HG02970 (cell line): Measurements from ENCODE around the gene SLC25A22.
A peak's percentile ranks its signal among the peaks of the same experiment; 100 is the strongest.

Source experiments
- ATAC-seq: cut with Tn5 transposase; IDR thresholded peaks from one replicate; pipeline ENCODE4 v1.9.1; 2021; ENCODE audit warnings: mild to moderate bottlenecking, moderate library complexity, moderate number of reproducible peaks; ENCODE audit not compliant: unreplicated experiment, low FRiP score

The SLC25A22 gene

DNA sequence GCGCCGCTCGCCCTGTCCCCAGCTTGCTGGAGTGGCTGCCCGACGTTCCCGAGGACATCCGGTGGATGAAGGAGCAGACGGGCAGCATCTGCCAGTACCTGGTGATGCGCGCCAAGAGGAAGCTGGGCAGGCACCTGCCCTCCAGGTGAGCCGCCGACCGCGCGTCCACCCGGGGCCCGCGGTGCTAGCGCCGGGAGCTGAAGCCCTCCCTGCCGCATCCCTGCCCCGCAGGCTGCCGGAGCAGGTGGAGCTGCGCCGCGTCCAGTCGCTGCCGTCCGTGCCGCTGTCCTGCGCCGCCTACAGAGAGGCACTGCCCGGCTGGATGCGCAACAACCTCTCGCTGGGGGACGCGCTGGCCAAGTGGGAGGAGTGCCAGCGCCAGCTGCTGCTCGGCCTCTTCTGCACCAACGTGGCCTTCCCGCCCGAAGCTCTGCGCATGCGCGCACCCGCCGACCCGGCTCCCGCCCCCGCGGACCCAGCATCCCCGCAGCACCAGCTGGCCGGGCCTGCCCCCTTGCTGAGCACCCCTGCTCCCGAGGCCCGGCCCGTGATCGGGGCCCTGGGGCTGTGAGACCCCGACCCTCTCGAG, 26.3 kb upstream of the SLC25A22 start:
- no peak for ATAC-seq

DNA sequence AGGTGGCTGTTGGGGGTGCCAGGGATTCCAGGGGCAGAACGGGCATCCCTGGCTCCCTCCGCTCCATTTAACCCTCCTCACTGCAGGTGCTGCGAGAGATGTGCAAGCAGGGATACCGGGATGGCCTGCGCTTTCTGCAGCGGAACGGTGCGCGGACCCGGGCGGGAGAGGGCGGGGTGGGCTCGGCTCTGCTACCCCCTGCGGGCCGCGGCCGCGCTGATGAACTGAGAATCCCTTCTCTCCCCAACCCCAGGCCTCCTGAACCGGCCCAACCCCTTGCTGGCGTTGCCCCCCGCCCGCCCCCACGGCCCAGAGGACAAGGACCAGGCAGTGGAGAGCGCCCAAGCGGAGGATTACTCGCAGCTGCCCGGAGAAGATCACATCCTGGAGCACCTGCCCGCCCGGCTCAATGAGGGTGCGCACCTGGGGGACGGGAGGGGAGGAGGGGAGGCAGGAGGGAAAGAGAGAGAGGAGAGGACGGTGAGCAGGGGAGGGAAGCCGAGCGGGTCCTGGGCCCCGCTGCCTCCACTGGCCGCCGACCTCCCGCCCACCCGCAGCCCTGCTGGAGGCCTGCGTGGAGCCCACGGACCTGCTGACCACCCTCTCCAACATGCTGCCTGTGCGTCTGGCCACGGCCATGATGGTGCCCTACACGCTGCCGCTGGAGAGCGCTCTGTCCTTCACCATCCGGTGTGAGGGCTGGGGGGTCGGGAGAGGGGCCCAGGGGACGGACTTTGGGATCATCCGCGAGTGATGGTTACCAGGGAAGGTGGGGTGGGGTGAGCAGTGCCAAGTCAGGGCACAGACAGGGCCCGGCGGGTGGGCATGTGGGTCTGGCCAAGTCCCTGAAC, 25.6 kb upstream of the SLC25A22 start:
- ATAC-seq = no peak

DNA sequence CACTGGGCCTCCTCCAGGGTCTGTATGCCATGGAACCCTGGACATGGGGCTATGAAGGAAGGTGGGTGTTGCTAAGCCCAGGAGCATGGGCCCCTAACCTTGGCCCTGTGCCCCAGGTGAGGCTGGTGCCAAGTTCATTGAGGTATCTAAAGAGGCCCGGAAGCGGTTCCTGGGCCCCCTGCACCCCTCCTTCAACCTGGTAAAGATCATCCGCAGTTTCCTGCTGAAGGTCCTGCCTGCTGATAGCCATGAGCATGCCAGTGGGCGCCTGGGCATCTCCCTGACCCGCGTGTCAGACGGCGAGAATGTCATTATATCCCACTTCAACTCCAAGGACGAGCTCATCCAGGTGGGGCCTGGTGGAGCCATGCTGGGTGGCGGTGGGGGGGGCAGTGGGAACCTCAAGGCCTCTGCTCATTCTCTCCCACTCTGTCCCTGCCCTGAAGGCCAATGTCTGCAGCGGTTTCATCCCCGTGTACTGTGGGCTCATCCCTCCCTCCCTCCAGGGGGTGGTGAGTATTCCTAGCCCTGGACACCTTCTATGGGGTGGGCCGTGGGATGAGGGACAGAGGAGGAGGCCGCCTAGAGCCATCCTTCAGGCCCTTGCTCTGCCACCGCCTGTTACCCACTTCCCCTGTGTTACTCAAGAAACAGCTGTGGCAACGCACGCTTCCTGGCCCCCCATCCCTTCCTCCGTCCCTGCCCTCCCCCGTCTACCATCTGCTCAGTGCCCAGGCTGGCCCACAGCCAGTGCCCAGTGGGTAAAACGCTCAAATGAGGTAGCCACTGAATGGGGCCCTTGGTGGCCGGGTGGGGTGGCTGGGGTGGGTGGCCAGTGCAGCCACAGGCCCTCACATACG, 23.7 kb upstream of the SLC25A22 start:
- ATAC-seq = no peak

GRCh38 chr11:820655-821511, 22.8 kb upstream of the SLC25A22 start:
- ATAC-seq = no peak

GRCh38 chr11:819943-820649, 22.0 kb upstream of the SLC25A22 start:
- ATAC-seq = peak; percentile 48

DNA sequence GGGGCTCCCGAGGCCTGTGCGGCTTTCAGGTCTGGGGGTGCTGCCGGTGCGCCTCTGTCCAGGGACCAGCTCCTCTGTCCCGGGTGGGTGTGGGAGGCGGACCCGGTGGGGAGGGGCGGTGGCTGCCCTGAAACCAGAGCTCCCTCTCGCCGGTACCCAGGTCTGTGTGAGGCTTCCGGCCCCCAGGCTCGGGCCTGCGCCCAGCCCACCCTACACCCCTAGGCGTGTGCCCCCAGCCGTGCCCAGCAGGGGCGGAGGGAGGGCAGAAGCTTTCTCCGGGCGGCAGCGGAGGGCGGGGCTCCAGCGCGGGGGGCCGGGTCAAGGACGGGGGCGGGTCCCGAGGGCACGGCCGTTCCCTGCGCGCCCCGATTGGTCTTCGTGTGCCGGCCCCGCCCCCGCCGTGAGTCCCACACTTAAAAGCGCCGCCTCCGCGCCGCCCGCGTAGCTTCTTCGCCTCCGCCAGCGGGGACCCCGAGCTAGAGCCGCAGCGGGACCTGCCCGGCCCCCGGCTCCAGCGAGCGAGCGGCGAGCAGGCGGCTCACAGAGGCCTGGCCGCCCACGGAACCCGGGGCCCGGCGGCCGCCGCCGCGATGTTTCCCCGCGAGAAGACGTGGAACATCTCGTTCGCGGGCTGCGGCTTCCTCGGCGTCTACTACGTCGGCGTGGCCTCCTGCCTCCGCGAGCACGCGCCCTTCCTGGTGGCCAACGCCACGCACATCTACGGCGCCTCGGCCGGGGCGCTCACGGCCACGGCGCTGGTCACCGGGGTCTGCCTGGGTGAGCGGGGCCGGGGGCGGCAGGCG, 21.2 kb upstream of the SLC25A22 start:
- ATAC-seq = peak; percentile 63

DNA sequence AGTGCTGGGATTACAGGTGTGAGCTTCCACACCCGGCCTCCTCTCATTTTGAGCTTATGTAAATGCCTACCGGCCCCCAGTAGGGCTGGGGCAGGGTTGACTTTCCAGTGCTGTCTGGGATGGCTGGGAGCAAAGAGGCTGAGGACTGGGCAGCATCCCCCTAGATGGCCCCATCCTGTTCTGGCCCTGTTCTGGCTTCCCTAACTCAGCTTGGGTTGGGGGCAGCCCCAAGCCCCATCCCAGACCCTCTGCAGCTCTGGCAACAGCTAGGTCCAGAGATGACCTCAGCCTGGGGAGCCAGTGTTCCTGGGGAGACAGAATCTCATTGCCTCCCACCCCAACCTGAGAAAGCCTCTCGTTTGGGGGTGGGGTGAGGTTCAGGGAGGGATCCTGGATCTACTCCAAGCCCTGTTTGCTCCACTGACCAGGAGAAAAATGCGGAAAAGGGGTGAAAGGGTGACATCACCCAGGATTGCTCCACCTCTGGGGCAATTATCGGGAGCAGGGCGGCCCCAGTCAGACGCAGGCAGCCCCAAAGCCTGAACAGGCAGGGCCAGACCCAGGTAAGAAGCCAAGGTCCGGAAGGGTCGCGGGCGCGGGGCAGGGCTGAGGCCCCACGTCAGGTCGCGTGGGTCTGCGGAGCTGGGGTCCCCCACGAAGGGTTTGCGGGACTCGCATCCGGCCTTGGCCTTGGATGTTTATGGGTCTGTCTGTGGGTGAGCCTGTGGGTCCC, 20.5 kb upstream of the SLC25A22 start, which contains the start of gene PNPLA2:
Gene PNPLA2, plus strand, starts transcription at position 519 of the 733 bp plus-strand sequence. CDS start 805 bp downstream, outside the sequence.
- no peak for ATAC-seq

GRCh38 chr11:816433-816779, 18.3 kb upstream of the SLC25A22 start:
- no peak for ATAC-seq

- no peak for ATAC-seq
These were observed 17.8 kb upstream of the SLC25A22 start for GRCh38 chr11:815675-816432.

DNA sequence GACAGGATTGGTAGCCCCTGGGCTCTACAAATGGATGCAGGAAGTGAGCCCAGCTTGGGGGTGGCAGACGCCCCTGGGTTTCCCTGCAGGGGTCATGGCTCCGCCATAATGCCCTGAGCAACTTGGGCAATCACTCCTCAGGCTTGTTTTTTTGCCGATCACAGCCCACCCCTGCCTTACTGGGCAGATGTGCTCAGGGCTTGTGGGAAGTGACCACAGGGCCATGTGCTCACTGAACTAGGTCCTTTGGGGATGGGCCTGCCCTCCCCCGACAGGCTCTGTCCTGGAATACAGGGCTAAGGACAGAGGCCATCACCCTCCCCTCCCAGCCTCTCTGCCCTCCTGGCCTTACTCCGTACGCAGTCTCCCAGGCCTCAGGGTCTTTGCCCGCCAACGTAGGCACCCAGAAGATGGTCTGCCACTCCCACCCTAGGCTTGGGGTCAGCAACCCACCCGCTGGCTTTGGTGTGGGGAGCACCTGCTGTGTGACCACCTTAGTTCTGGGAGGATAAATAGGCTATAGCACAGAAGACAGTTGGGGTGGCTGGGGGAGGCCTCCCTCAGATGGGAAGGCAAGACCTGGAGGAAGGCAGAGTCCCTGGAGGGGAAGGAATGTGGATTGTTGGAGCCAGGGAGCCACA, 15.5 kb upstream of the SLC25A22 start:
- no peak for ATAC-seq

DNA sequence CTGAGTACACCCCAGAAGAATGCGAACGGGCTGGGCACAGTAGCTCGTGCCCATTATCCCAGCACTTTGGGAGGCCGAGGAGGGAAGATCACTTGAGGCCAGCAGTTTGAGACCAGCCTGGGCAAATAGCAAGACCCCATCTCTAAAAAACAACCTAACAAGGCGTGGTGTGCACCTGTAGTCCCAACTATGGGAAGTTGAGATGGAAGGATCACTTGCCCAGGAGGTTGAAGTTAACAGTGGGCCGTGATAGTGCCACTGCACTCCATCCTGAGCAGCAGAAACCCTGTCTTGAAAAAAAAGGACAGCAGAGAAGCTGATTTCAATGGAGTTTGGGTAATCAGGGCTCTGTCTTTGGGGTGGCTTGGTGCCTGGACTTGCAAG, 15.0 kb upstream of the SLC25A22 start:
- no peak for ATAC-seq

DNA sequence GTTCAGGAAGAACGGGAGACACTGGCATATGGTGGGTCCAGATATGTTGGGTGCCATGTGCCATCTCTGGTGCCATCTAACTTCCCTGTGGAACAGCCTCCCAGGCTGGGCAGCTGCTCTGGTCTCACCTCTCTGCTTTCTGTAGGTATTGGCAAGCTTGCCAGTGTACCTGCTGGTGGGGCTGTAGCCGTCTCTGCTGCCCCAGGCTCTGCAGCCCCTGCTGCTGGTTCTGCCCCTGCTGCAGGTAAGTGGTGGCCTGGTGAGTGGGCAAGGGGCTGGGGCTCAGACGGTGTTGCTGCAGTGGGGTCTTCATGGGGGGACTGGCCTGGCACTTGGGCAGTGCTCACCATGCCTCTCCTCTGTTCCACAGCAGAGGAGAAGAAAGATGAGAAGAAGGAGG, 14.3 kb upstream of the SLC25A22 start:
- ATAC-seq = no peak

DNA sequence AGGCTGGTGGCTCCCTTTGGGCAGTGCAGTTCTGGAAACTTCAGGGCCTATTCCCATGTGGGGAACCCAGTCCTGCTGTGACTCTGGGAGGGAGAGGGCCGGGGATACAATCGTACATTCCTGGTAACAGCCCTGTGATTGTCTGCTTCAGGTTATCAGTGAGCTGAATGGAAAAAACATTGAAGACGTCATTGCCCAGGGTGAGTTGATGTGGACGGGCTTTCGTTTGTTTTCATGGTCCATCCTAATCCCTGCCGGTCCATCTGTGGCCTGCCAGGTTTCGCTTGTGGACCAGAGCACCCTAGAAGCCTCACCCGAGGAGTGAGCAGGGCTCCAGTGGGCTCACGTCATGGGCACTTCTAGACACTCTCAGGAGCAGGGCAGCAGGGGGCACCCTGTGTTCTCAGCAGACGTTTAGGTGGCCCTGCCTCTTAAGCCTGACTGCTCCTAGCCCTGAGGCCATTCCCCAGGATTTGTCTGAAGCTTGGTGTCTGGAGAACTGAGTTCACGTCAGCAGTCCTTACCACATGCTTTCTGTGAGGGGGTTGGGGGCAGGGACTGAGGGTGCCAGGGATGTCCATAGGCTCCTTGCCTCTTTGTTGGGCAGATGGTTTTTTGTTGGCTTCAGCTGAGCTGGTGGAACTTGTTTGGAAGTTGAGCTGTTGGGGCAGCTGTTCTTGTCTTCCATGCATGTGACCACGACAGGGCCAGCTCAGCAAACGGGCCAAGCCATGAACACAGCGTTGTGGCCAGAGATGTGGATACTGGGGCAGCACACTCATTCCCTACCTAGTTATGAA, 13.6 kb upstream of the SLC25A22 start:
- ATAC-seq = no peak

- no peak for ATAC-seq
These were observed 12.0 kb upstream of the SLC25A22 start for GRCh38 chr11:810040-810567.

DNA sequence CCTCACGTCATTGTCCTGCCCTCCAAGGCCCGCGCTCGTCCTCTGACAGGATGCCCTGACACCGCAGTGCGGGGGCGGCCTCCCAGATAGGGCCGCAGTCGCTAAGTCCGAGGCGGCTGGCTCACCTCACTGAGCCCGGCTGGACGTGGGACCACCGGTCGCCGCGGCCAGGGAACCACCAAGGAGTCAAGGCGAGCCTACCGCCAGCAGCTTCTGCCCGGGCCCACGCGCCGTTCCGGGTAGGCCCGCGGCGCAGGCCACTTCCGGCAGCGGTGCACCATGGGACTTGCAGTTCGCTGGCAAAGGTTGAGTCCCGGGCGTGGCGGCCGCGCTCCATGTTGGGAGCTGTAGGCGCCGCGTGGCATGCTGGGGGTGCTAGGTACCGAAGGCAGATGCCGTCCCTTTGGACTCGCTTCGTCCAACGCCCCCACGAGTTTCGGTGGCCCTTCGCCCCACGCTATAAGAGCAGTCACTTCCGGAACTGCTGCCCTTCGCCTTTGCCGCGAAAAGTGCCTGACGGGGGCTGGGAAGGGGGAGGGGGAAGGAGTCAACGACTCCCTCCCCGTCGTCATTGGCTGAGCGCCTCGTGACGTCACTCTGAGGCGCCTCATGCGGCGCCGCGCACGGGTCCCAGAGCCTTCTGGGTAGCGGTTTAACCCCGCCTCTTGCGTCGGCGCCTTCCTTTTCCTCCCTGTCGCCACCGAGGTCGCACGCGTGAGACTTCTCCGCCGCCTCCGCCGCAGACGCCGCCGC, 11.4 kb upstream of the SLC25A22 start, which contains the start of gene RPLP2:
Gene RPLP2, plus strand, starts transcription at position 681 of the 753 bp plus-strand sequence. CDS start 268 bp downstream, outside the sequence.
- ATAC-seq = peak; percentile 69
